K562 (cell line): ENCODE results near the gene SAMD8. TPM values are rescaled to one million over a fixed set of nuclear protein-coding genes. Genes with fewer than 3 reads are reported as not detected.

ENCODE experiments used
- ATAC-seq: fragments of 200-7000 bp; cut with Tn5 transposase; 3 replicates; pipeline ENCODE4 v1.9.1; 2020; ENCODE audit warnings: moderate library complexity
- BruUV-seq: library from RNA; stranded (reverse); fragments of 400-500 nt; replicated peaks from 2 replicates; lab custom pipeline; 2021; lab: Mats Ljungman, UMichigan
- CTCF ChIA-PET: fragments of 300-600 bp; formaldehyde crosslinking; extraction: SDS; loops from one replicate; lab custom pipeline; 2021; ENCODE audit warnings: low intra/inter-chr PET ratio; lab: Yijun Ruan, JAX
- POLR2A ChIA-PET: fragments of 300-600, 350-650 bp; sonication (Branson Sonifier 250); formaldehyde crosslinking; extraction: SDS; loops from one replicate; lab custom pipeline; 2021; ENCODE audit warnings: antibody characterized with exemption, inconsistent platforms; lab: Yijun Ruan, JAX
- DNase-seq, 4 experiments: peaks; one replicate each; pipeline versions ENCODE4 v3.0.0 to v3.0.0-alpha.2; 2011 to 2018; ENCODE audit warnings: low spot score in 3 of 4, mixed read lengths in 3 of 4; ENCODE audit errors: extremely low read depth in 1 of 4
- FAIRE-seq: peaks from 2 replicates; lab custom pipeline; 2011; peaks lifted over from hg19 to GRCh38; lab: Jason Lieb, UNC
- H2AFZ ChIP-seq: 2 replicates; pipeline ENCODE4 v1.6.0; 2011; ENCODE audit warnings: low read depth, low read length, control low read depth, inconsistent platforms
- H3K27ac ChIP-seq: fragments of 200-600 bp; 3 replicates; pipeline ENCODE4 v1.8.0; 2011; ENCODE audit warnings: low read depth, mild to moderate bottlenecking, control low read depth, inconsistent platforms, low read length, moderate library complexity, mixed read lengths; ENCODE audit errors: extremely low read depth
- H3K27me3 ChIP-seq, 2 experiments: fragments of 300-600 bp in 1 of 2; 2 replicates in 1 of 2; 3 replicates in 1 of 2; pipeline versions ENCODE4 v1.6.0 to v1.8.0; 2011; ENCODE audit warnings: inconsistent platforms in 2 of 2, low read length in 2 of 2, mild to moderate bottlenecking in 1 of 2, mixed read lengths in 1 of 2, moderate library complexity in 1 of 2; ENCODE audit not compliant: control insufficient read depth in 2 of 2, insufficient read depth in 2 of 2
- H3K36me3 ChIP-seq: fragments of 300-600 bp; 3 replicates; pipeline ENCODE4 v1.8.0; 2011; ENCODE audit warnings: mild to moderate bottlenecking, low read length, inconsistent platforms; ENCODE audit not compliant: control insufficient read depth, insufficient read depth
- H3K4me1 ChIP-seq, 2 experiments: fragments of 200-600 bp in 1 of 2; replicated peaks in 1 of 2; 2 replicates in 1 of 2; 3 replicates in 1 of 2; pipeline versions ENCODE4 v1.5.1 to v1.8.0; 2011; ENCODE audit warnings: inconsistent platforms in 2 of 2, low read length in 2 of 2, mild to moderate bottlenecking in 1 of 2, mixed read lengths in 1 of 2, moderate library complexity in 1 of 2; ENCODE audit not compliant: control insufficient read depth in 2 of 2, insufficient read depth in 2 of 2
- H3K4me2 ChIP-seq: 2 replicates; pipeline ENCODE4 v1.6.1; 2011; ENCODE audit warnings: low read length, control low read depth, inconsistent platforms, mixed read lengths; ENCODE audit not compliant: insufficient read depth
- H3K4me3 ChIP-seq: fragments of 200-600 bp; sonication (generic), shearing (Covaris generic); 2 replicates; pipeline ENCODE4 v1.5.1; 2016; ENCODE audit warnings: control low read depth, inconsistent platforms
- H3K79me2 ChIP-seq: fragments of 200-600 bp; 3 replicates; pipeline ENCODE4 v1.8.0; 2011; ENCODE audit warnings: low read length, inconsistent platforms; ENCODE audit not compliant: control insufficient read depth, insufficient read depth
- H3K9ac ChIP-seq, 2 experiments: 2 replicates each; pipeline versions ENCODE4 v1.6.0 to v1.6.1; 2011; ENCODE audit warnings: low read depth in 2 of 2, low read length in 2 of 2, control low read depth in 1 of 2, inconsistent platforms in 1 of 2, mild to moderate bottlenecking in 1 of 2, mixed read lengths in 1 of 2; ENCODE audit not compliant: insufficient read depth in 1 of 2
- H3K9me1 ChIP-seq: one replicate; pipeline ENCODE4 v1.6.0; 2011; ENCODE audit warnings: inconsistent platforms, mild to moderate bottlenecking, low read length, moderate library complexity; ENCODE audit not compliant: control insufficient read depth, insufficient read depth
- H3K9me3 ChIP-seq: replicated peaks from 2 replicates; pipeline ENCODE4 v1.5.1; 2011; ENCODE audit warnings: low read depth, low read length, inconsistent platforms; ENCODE audit not compliant: control insufficient read depth, insufficient read depth
- H4K20me1 ChIP-seq: replicated peaks from 2 replicates; pipeline ENCODE4 v1.6.1; 2011; ENCODE audit warnings: low read length, inconsistent platforms, mixed read lengths; ENCODE audit not compliant: control insufficient read depth, insufficient read depth
- CUX1 ChIP-seq: fragments of 200-800 bp; sonication (Bioruptor generic); IDR thresholded peaks from 2 replicates; pipeline ENCODE4 v1.6.1; 2016; ENCODE audit warnings: missing genetic modification characterization, missing compliant biosample characterization
- GTF2E2 ChIP-seq: fragments of 200-800 bp; sonication (Bioruptor generic); IDR thresholded peaks from 2 replicates; pipeline ENCODE4 v1.6.1; 2016; ENCODE audit warnings: missing genetic modification characterization, missing compliant biosample characterization
- MAZ ChIP-seq, 2 experiments: fragments of 450-650 bp in 1 of 2; sonication (generic) in 1 of 2; formaldehyde crosslinking; IDR thresholded peaks in 1 of 2; conservative IDR thresholded peaks in 1 of 2; 2 replicates each; pipeline versions ENCODE4 v1.4.0 to v1.5.0; 2020; ENCODE audit warnings: mild to moderate bottlenecking in 1 of 2, missing genetic modification reagents in 1 of 2
- NFIX ChIP-seq: fragments of 250-450 bp; sonication (Bioruptor Pico); IDR thresholded peaks from 2 replicates; pipeline ENCODE4 v1.4.0; 2020; ENCODE audit warnings: low read depth, mild to moderate bottlenecking, moderate library complexity
- POLR2AphosphoS5 ChIP-seq: IDR thresholded peaks from 2 replicates; pipeline ENCODE4 v1.6.1; 2011; ENCODE audit warnings: mild to moderate bottlenecking, low read depth, low read length, moderate library complexity; ENCODE audit not compliant: control insufficient read depth, insufficient read depth
- POLR3A ChIP-seq: IDR thresholded peaks from 2 replicates; pipeline ENCODE4 v1.6.1; 2011; ENCODE audit warnings: borderline replicate concordance, mild to moderate bottlenecking, moderate library complexity; ENCODE audit not compliant: insufficient read length, insufficient read depth; ENCODE audit errors: extremely low read depth
- SIN3B ChIP-seq: fragments of 450-650 bp; IDR thresholded peaks from 2 replicates; pipeline ENCODE4 v1.6.1; 2017; ENCODE audit warnings: low read depth, mild to moderate bottlenecking, moderate library complexity
- TCF7L2 ChIP-seq: fragments of 150-350 bp; IDR thresholded peaks from 2 replicates; pipeline ENCODE4 v1.6.1; 2016; ENCODE audit warnings: low read depth, mild to moderate bottlenecking, low read length, moderate library complexity
- WHSC1 ChIP-seq: IDR thresholded peaks from one replicate; pipeline ENCODE4 v1.6.1; 2012; ENCODE audit warnings: low read length, control low read depth, inconsistent platforms
- ZBTB1 ChIP-seq: sonication (generic); formaldehyde crosslinking; IDR thresholded peaks from 2 replicates; pipeline ENCODE4 v1.8.1; 2023; ENCODE audit warnings: missing genetic modification reagents, low read depth, mild to moderate bottlenecking, borderline replicate concordance
- ZKSCAN8 ChIP-seq: fragments of 200-800 bp; sonication (Bioruptor generic); IDR thresholded peaks from 2 replicates; pipeline ENCODE4 v1.6.1; 2016; ENCODE audit warnings: missing genetic modification characterization, missing compliant biosample characterization
- ZNF280B ChIP-seq: fragments of 250-450 bp; sonication (Bioruptor Pico); IDR thresholded peaks from 2 replicates; pipeline ENCODE4 v1.5.1; 2021; ENCODE audit warnings: mild to moderate bottlenecking
- ZNF311 ChIP-seq: fragments of 250-450 bp; sonication (Bioruptor Pico); IDR thresholded peaks from 2 replicates; pipeline ENCODE4 v1.4.0; 2020; ENCODE audit warnings: mild to moderate bottlenecking, moderate library complexity
- ZNF507 ChIP-seq: conservative IDR thresholded peaks from 2 replicates; pipeline ENCODE4 v1.6.1; 2017; ENCODE audit warnings: missing genetic modification characterization, missing compliant biosample characterization
- WGBS: fragments of 100-300 bp; shearing (Covaris generic); methylation state at CpG from one replicate; pipeline ENCODE4 v1.1.6; 2016; ENCODE audit warnings: low coverage, mixed read lengths; ENCODE audit not compliant: insufficient coverage; ENCODE audit errors: missing lambda C conversion rate; 5-methylcytosine and 5-hydroxymethylcytosine counted together
- in situ Hi-C: fragments of 300-500 bp; cut with MboI; formaldehyde crosslinking; loops from 4 replicates; pipeline ENCODE4 v1.15.0; 2018; ENCODE audit warnings: inconsistent platforms, mixed read lengths
- intact Hi-C: fragments of 100-400 bp; cut with micrococcal nuclease; formaldehyde crosslinking; loops from 2 replicates; pipeline ENCODE4 v1.14.2; 2022
- polyA plus RNA-seq, 8 experiments: library from polyadenylated mRNA; depleted of rRNA in 4 of 8; stranded (reverse) in 5 of 8; unstranded in 3 of 8; fragments of >200 nt; fragmentation: Nextera tagmentation in 2 of 8; fragmentation: Illumina TruSeq in 1 of 8; extraction: Ambion mirVana in 2 of 8; extraction: Trizol in 1 of 8; gene quantifications; 2 replicates each; pipeline versions ENCODE4 v1.2.1 to v1.2.3, GENCODE V29; 2011 to 2014; ENCODE audit warnings: inconsistent platforms in 1 of 8, missing spikeins in 1 of 8
- total RNA-seq, 7 experiments: library from RNA; depleted of rRNA in 6 of 7; stranded (reverse); fragments of >200 nt in 6 of 7; fragmentation: Illumina TruSeq in 2 of 7; extraction: Trizol in 2 of 7; gene quantifications; 2 replicates each; pipeline versions ENCODE4 v1.2.1 to v1.2.3, GENCODE V29; 2011 to 2021; ENCODE audit warnings: low replicate concordance in 1 of 7

SAMD8 gene
- total and polyA plus RNA-seq, 9 of the 15 experiments (the other 6 are each of a cell fraction or from before 2014, with no cell fraction given) = 2.7 to 16.1 (median 6.2) TPM

- Histone ChIP-seq H3K4me1 (no peaks in the 10 kb centered on the region; a peak in 1 of 5 replicates), H3K9me3 (no peaks in the 10 kb centered on the region), H3K4me2 (no peak overlapping the region), H3K27me3 (no peaks in the 10 kb centered on the region), H3K79me2 (no peaks in the 10 kb centered on the region), H3K27ac (no peak overlapping the region), H3K9me1 (no peaks in the 10 kb centered on the region), H3K36me3 (peaks cover 3% of the 10 kb centered on the region; the same call in 2 of the 3 replicates), H4K20me1 (no peaks in the 10 kb centered on the region), H3K4me3 (no peak overlapping the region), H2AFZ (no peak overlapping the region), H3K9ac (no peak overlapping the region)
- ATAC-seq = no peak
- intact Hi-C loops (no loop called here), in situ Hi-C loops (no loop called here)
- CTCF ChIA-PET = no interaction called here
- 92% methylated on average over 6 of the region's 6 CpGs for WGBS
- POLR2A ChIA-PET = interaction anchor here (1.5 kb wide), 1 partner anchor 11 kb away, joined by 3 read pairs; no protein-coding TSS in a partner anchor
- TF ChIP-seq NFIX = no peak
- no peak for TF ChIP-seq ZBTB1 (CRISPR knock-in tag)
- TF ChIP-seq MAZ (CRISPR knock-in tag; conservative IDR thresholded peaks at IDR 0.05 in 1 of 2, IDR thresholded peaks at IDR 0.05 in 1 of 2) = no peak
- TF ChIP-seq POLR3A = no peak
- no peak for TF ChIP-seq ZNF280B
- no peak for TF ChIP-seq POLR2AphosphoS5
- TF ChIP-seq TCF7L2 = no peak
- TF ChIP-seq ZNF507 = no peak
- no peak for TF ChIP-seq WHSC1
- no peak for TF ChIP-seq ZKSCAN8 (CRISPR knock-in tag)
- no peak for TF ChIP-seq GTF2E2 (tag)
- TF ChIP-seq SIN3B = no peak
- no peak for TF ChIP-seq CUX1 (CRISPR knock-in tag)
- TF ChIP-seq ZNF311 (CRISPR knock-in tag) = no peak
- FAIRE-seq = no peak
- no TSS peak for BruUV-seq
- no peak for DNase-seq
These were observed 56.8 kb downstream of the SAMD8 start for GRCh38 chr10:75168275-75168674.
